ENCODE data around the gene TPMT.

DNA sequence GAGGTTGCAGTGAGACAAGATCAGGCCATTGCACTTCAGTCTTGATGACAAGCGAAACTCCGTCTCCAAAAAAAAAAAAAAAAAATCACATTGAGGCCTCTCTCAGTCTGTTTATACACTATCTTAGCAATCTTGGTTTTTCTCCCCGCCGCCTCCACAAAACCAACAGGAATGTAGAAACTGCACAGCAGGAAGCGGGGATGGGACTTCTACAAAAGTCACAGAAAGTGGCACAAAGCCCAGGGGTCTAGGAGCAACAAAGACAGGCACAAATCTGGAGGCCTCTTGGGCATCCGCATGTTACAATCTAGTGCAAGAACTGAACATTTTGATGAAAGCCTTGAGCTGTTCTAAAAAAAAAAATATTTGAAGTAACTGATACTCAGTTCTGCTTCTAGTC is 48.9 kb upstream of the TPMT start:
- TF ChIP-seq, protein P1, sequence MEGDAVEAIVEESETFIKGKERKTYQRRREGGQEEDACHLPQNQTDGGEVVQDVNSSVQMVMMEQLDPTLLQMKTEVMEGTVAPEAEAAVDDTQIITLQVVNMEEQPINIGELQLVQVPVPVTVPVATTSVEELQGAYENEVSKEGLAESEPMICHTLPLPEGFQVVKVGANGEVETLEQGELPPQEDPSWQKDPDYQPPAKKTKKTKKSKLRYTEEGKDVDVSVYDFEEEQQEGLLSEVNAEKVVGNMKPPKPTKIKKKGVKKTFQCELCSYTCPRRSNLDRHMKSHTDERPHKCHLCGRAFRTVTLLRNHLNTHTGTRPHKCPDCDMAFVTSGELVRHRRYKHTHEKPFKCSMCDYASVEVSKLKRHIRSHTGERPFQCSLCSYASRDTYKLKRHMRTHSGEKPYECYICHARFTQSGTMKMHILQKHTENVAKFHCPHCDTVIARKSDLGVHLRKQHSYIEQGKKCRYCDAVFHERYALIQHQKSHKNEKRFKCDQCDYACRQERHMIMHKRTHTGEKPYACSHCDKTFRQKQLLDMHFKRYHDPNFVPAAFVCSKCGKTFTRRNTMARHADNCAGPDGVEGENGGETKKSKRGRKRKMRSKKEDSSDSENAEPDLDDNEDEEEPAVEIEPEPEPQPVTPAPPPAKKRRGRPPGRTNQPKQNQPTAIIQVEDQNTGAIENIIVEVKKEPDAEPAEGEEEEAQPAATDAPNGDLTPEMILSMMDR (IDR thresholded peaks at IDR 0.05) = no peak
- TF ChIP-seq POLR2A (IDR thresholded peaks at IDR 0.05) = no peak

Measured in vagina (tissue), 2 donors.